ENCODE data around the gene SLC2A8. TPM values are rescaled to one million over a fixed set of nuclear protein-coding genes. Genes with fewer than 3 reads are reported as not detected.

The SLC2A8 gene
- total and polyA plus RNA-seq, 4 experiments from 2014 or later, result 1.1 to 3.2 (median 2.2) TPM

GRCh38 chr9:127358023-127358535 is 38.9 kb upstream of the SLC2A8 start:
- Mint-ChIP-seq H3K27me3 (peaks cover 2 to 8% of the 10 kb centered on the region in 2 donors), H3K36me3 (no peaks in the 10 kb centered on the region), H3K9me3 (peaks cover 0 to 2% (median 0%) of the 10 kb centered on the region in 8 donors), H3K4me1 (no peaks in the 10 kb centered on the region), H3K4me3 (no peak overlapping the region), H3K27ac (no peak overlapping the region)
- intact Hi-C loops (cut with micrococcal nuclease), result no loop called here
- no peaks in the 10 kb centered on the region for H3K36me3 ChIP-seq (ENCODE audit: insufficient read depth, low read length)
- ChIA-PET CTCF (ENCODE audit: partially characterized antibody) (no interaction called here), POLR2A (ENCODE audit: partially characterized antibody) (no interaction called here)
- H3K4me1 ChIP-seq (ENCODE audit: insufficient read depth, low read length), result no peaks in the 10 kb centered on the region
- no peaks in the 10 kb centered on the region for H3K27me3 ChIP-seq (ENCODE audit: insufficient read depth, low read length)
- H3K27ac ChIP-seq (ENCODE audit: low read depth, low read length), result no peak overlapping the region
- no peak overlapping the region for H3K4me3 ChIP-seq (ENCODE audit: low read length in 2 of 2)
- no peak for DNase-seq
- no peaks in the 10 kb centered on the region for H3K9me3 ChIP-seq (ENCODE audit: control insufficient read depth in 1 of 2, low read length in 2 of 2)

GRCh38 chr9:127358770-127359169 is 38.2 kb upstream of the SLC2A8 start:
- no peaks in the 10 kb centered on the region for H3K36me3 ChIP-seq (ENCODE audit: insufficient read depth, low read length)
- CTCF ChIA-PET (ENCODE audit: partially characterized antibody), result no interaction called here
- POLR2A ChIA-PET (ENCODE audit: partially characterized antibody), result no interaction called here
- intact Hi-C loops (cut with micrococcal nuclease), result no loop called here
- H3K4me1 Mint-ChIP-seq, result no peaks in the 10 kb centered on the region
- peaks cover 0 to 2% (median 0%) of the 10 kb centered on the region in 8 donors for H3K9me3 Mint-ChIP-seq
- no peaks in the 10 kb centered on the region for H3K36me3 Mint-ChIP-seq
- no peak overlapping the region for H3K27ac ChIP-seq (ENCODE audit: low read depth, low read length)
- H3K4me1 ChIP-seq (ENCODE audit: insufficient read depth, low read length), result no peaks in the 10 kb centered on the region
- H3K27ac Mint-ChIP-seq, result no peak overlapping the region
- H3K9me3 ChIP-seq (ENCODE audit: control insufficient read depth in 1 of 2, low read length in 2 of 2), result no peaks in the 10 kb centered on the region
- peaks cover 2 to 6% of the 10 kb centered on the region in 2 donors for H3K27me3 Mint-ChIP-seq
- no peaks in the 10 kb centered on the region for H3K27me3 ChIP-seq (ENCODE audit: insufficient read depth, low read length)
- no peak for DNase-seq
- no peak overlapping the region for H3K4me3 Mint-ChIP-seq
- H3K4me3 ChIP-seq (ENCODE audit: low read length in 2 of 2), result no peak overlapping the region

GRCh38 chr9:127360250-127360649 is 36.7 kb upstream of the SLC2A8 start:
- ChIA-PET POLR2A (ENCODE audit: partially characterized antibody) (no interaction called here), CTCF (ENCODE audit: partially characterized antibody) (interaction anchor here (0.9 kb wide), 1 partner anchor 96 kb away, joined by 3 read pairs; no protein-coding TSS in a partner anchor)
- Histone ChIP-seq H3K27me3 (ENCODE audit: insufficient read depth, low read length) (no peaks in the 10 kb centered on the region), H3K27ac (ENCODE audit: low read depth, low read length) (no peak overlapping the region), H3K9me3 (ENCODE audit: control insufficient read depth in 1 of 2, low read length in 2 of 2) (no peaks in the 10 kb centered on the region), H3K4me3 (ENCODE audit: low read length in 2 of 2) (no peak overlapping the region), H3K36me3 (ENCODE audit: insufficient read depth, low read length) (no peaks in the 10 kb centered on the region), H3K4me1 (ENCODE audit: insufficient read depth, low read length) (no peaks in the 10 kb centered on the region)
- Mint-ChIP-seq H3K4me3 (no peak overlapping the region), H3K27ac (no peak overlapping the region), H3K27me3 (peaks cover 0 to 4% of the 10 kb centered on the region in 2 donors), H3K36me3 (peaks cover 0 to 6% of the 10 kb centered on the region in 2 donors), H3K4me1 (no peaks in the 10 kb centered on the region), H3K9me3 (peaks cover 0 to 2% (median 0%) of the 10 kb centered on the region in 8 donors)
- DNase-seq, result no peak
- intact Hi-C loops (cut with micrococcal nuclease), result no loop called here

GRCh38 chr9:127360829-127361228 is 36.1 kb upstream of the SLC2A8 start:
- ChIA-PET POLR2A (ENCODE audit: partially characterized antibody) (no interaction called here), CTCF (ENCODE audit: partially characterized antibody) (interaction anchor here (0.9 kb wide), 1 partner anchor 95 kb away, joined by 3 read pairs; no protein-coding TSS in a partner anchor)
- peaks cover 0 to 4% of the 10 kb centered on the region in 2 donors for H3K27me3 Mint-ChIP-seq
- Histone ChIP-seq H3K27ac (ENCODE audit: low read depth, low read length) (no peak overlapping the region), H3K4me1 (ENCODE audit: insufficient read depth, low read length) (no peaks in the 10 kb centered on the region), H3K27me3 (ENCODE audit: insufficient read depth, low read length) (no peaks in the 10 kb centered on the region), H3K4me3 (ENCODE audit: low read length in 2 of 2) (no peak overlapping the region), H3K36me3 (ENCODE audit: insufficient read depth, low read length) (no peaks in the 10 kb centered on the region), H3K9me3 (ENCODE audit: control insufficient read depth in 1 of 2, low read length in 2 of 2) (no peaks in the 10 kb centered on the region)
- H3K36me3 Mint-ChIP-seq, result peaks cover 0 to 6% of the 10 kb centered on the region in 2 donors
- DNase-seq, result no peak
- no peak overlapping the region for H3K27ac Mint-ChIP-seq
- H3K4me3 Mint-ChIP-seq, result no peak overlapping the region
- intact Hi-C loops (cut with micrococcal nuclease), result no loop called here
- H3K9me3 Mint-ChIP-seq, result no peaks in the 10 kb centered on the region
- no peaks in the 10 kb centered on the region for H3K4me1 Mint-ChIP-seq

GRCh38 chr9:127361561-127361960 is 35.4 kb upstream of the SLC2A8 start:
- Histone ChIP-seq H3K27me3 (ENCODE audit: insufficient read depth, low read length) (no peaks in the 10 kb centered on the region), H3K4me3 (ENCODE audit: low read length in 2 of 2) (no peak overlapping the region), H3K27ac (ENCODE audit: low read depth, low read length) (no peak overlapping the region), H3K36me3 (ENCODE audit: insufficient read depth, low read length) (no peaks in the 10 kb centered on the region), H3K9me3 (ENCODE audit: control insufficient read depth in 1 of 2, low read length in 2 of 2) (no peaks in the 10 kb centered on the region), H3K4me1 (ENCODE audit: insufficient read depth, low read length) (no peaks in the 10 kb centered on the region)
- ChIA-PET POLR2A (ENCODE audit: partially characterized antibody) (no interaction called here), CTCF (ENCODE audit: partially characterized antibody) (no interaction called here)
- no peaks in the 10 kb centered on the region for H3K9me3 Mint-ChIP-seq
- H3K27me3 Mint-ChIP-seq, result peaks cover 0 to 4% of the 10 kb centered on the region in 2 donors
- no peak for DNase-seq
- peaks cover 0 to 6% of the 10 kb centered on the region in 2 donors for H3K36me3 Mint-ChIP-seq
- peak overlapping the region in 2 of 7 donors; percentile 7 to 45 for H3K27ac Mint-ChIP-seq
- intact Hi-C loops (cut with micrococcal nuclease), result no loop called here
- H3K4me1 Mint-ChIP-seq, result no peaks in the 10 kb centered on the region
- no peak overlapping the region for H3K4me3 Mint-ChIP-seq

- ChIA-PET POLR2A (ENCODE audit: partially characterized antibody) (no interaction called here), CTCF (ENCODE audit: partially characterized antibody) (interaction anchor here (0.6 kb wide), 1 partner anchor 74 kb away, joined by 3 read pairs; no protein-coding TSS in a partner anchor)
- Mint-ChIP-seq H3K27me3 (peaks cover 2 to 7% of the 10 kb centered on the region in 2 donors), H3K4me1 (no peaks in the 10 kb centered on the region), H3K36me3 (peaks cover 0 to 6% of the 10 kb centered on the region in 2 donors), H3K9me3 (no peaks in the 10 kb centered on the region), H3K4me3 (no peak overlapping the region), H3K27ac (no peak overlapping the region)
- Histone ChIP-seq H3K4me1 (ENCODE audit: insufficient read depth, low read length) (no peaks in the 10 kb centered on the region), H3K27ac (ENCODE audit: low read depth, low read length) (no peak overlapping the region), H3K36me3 (ENCODE audit: insufficient read depth, low read length) (no peaks in the 10 kb centered on the region), H3K27me3 (ENCODE audit: insufficient read depth, low read length) (no peaks in the 10 kb centered on the region), H3K4me3 (ENCODE audit: low read length in 2 of 2) (no peak overlapping the region), H3K9me3 (ENCODE audit: control insufficient read depth in 1 of 2, low read length in 2 of 2) (no peaks in the 10 kb centered on the region)
- no peak for DNase-seq
- intact Hi-C loops (cut with micrococcal nuclease), result no loop called here
Observed at GRCh38 chr9:127362829-127363228, 34.1 kb upstream of the SLC2A8 start.

GRCh38 chr9:127365461-127365860 is 31.5 kb upstream of the SLC2A8 start:
- H3K27me3 Mint-ChIP-seq, result peaks cover 15 to 24% of the 10 kb centered on the region in 2 donors
- ChIA-PET CTCF (ENCODE audit: partially characterized antibody) (no interaction called here), POLR2A (ENCODE audit: partially characterized antibody) (no interaction called here)
- Histone ChIP-seq H3K4me3 (ENCODE audit: low read length in 2 of 2) (no peak overlapping the region), H3K27me3 (ENCODE audit: insufficient read depth, low read length) (no peaks in the 10 kb centered on the region), H3K4me1 (ENCODE audit: insufficient read depth, low read length) (no peaks in the 10 kb centered on the region), H3K27ac (ENCODE audit: low read depth, low read length) (no peak overlapping the region), H3K9me3 (ENCODE audit: control insufficient read depth in 1 of 2, low read length in 2 of 2) (no peaks in the 10 kb centered on the region), H3K36me3 (ENCODE audit: insufficient read depth, low read length) (no peaks in the 10 kb centered on the region)
- peaks cover 0 to 6% of the 10 kb centered on the region in 2 donors for H3K36me3 Mint-ChIP-seq
- H3K9me3 Mint-ChIP-seq, result no peaks in the 10 kb centered on the region
- DNase-seq, result no peak
- no peak overlapping the region for H3K27ac Mint-ChIP-seq
- no peak overlapping the region for H3K4me3 Mint-ChIP-seq
- intact Hi-C loops (cut with micrococcal nuclease), result no loop called here
- H3K4me1 Mint-ChIP-seq, result no peaks in the 10 kb centered on the region

Data from CD4-positive, alpha-beta memory T cell (primary cell).